Ascending aorta (tissue), 2 donors: ENCODE results near the gene KIF26B. TPM values are rescaled to one million over a fixed set of nuclear protein-coding genes. Genes with fewer than 3 reads are reported as not detected.

ENCODE experiments used
- DNase-seq, 2 donors: peaks; one replicate each; pipeline ENCODE4 v3.0.0-alpha.2; 2019; ENCODE audit warnings: low spot score in 2 of 2
- H3K27ac ChIP-seq, 2 donors: fragments of 200-600 bp; sonication (generic); one replicate each; pipeline ENCODE4 v1.5.1; 2016 to 2017; ENCODE audit warnings: mild to moderate bottlenecking in 1 of 2
- H3K27me3 ChIP-seq: fragments of 200-600 bp; sonication (generic); one replicate; pipeline ENCODE4 v1.5.1; 2017
- H3K36me3 ChIP-seq, 2 donors: fragments of 200-600 bp; sonication (generic); one replicate each; pipeline ENCODE4 v1.5.1; 2016
- H3K4me1 ChIP-seq, 2 donors: fragments of 200-600 bp; sonication (generic); one replicate each; pipeline ENCODE4 v1.5.1; 2016 to 2017; ENCODE audit warnings: mild to moderate bottlenecking in 1 of 2
- H3K4me3 ChIP-seq, 2 donors: fragments of 200-600 bp; sonication (generic); one replicate each; pipeline ENCODE4 v1.5.1; 2016 to 2017; ENCODE audit warnings: mild to moderate bottlenecking in 1 of 2
- H3K9me3 ChIP-seq, 2 donors: fragments of 200-600 bp; sonication (generic); one replicate each; pipeline ENCODE4 v1.5.1; 2016
- CTCF ChIP-seq, 3 experiments: fragments of 200-600 bp in 2 of 3; fragments of 450-650 bp in 1 of 3; sonication (generic) in 2 of 3; IDR thresholded peaks; one replicate each; pipeline ENCODE4 v1.5.1; 2016 to 2019; ENCODE audit warnings: antibody characterized with exemption in 3 of 3, mild to moderate bottlenecking in 1 of 3, moderate library complexity in 1 of 3
- intact Hi-C: fragments of 100-400 bp; cut with DNase I; formaldehyde crosslinking; loops from one replicate; pipeline ENCODE4 v1.15.1; 2023
- total RNA-seq: library from RNA; depleted of rRNA; stranded (reverse); fragments of >200 nt; gene quantifications from one replicate; pipeline ENCODE4 v1.1.0, GENCODE V29; 2016

Gene KIF26B
- total RNA-seq, 1 donor from 2014 or later = not detected

DNA sequence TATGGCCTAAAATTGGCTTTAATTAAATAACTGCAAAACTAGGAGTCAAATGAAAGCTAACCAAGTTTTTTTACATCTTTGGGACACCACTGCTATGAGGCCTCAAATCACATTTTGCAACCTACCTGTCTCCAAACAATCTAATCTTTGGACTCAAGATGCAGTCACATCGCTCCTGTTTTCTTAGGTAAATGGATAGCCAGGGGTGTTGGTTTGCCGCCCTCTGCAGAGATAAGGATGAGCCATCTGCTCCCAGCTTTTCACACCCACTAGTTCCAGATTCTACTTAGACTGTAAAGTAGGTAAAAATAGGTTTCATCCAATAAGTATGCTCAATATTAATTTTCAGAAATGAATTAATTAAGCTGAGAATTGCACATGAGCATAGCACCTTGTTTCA is 456.5 kb downstream of the KIF26B start:
- Histone ChIP-seq H3K27ac (no peak overlapping the region), H3K4me1 (no peaks in the 10 kb centered on the region), H3K36me3 (no peaks in the 10 kb centered on the region), H3K4me3 (no peak overlapping the region), H3K9me3 (no peaks in the 10 kb centered on the region), H3K27me3 (no peaks in the 10 kb centered on the region)
- DNase-seq = no peak
- intact Hi-C loops = no loop called here
- TF ChIP-seq CTCF (IDR thresholded peaks at IDR 0.05) = no peak

GRCh38 chr1:245614476-245614875 is 459.7 kb downstream of the KIF26B start:
- Histone ChIP-seq H3K9me3 (no peaks in the 10 kb centered on the region), H3K27ac (no peak overlapping the region)
- no peak for TF ChIP-seq CTCF (IDR thresholded peaks at IDR 0.05)

GRCh38 chr1:245615001-245615400 is 460.2 kb downstream of the KIF26B start:
- Histone ChIP-seq H3K27me3 (no peaks in the 10 kb centered on the region), H3K36me3 (no peaks in the 10 kb centered on the region), H3K27ac (no peak overlapping the region), H3K4me3 (no peak overlapping the region), H3K9me3 (no peaks in the 10 kb centered on the region), H3K4me1 (no peaks in the 10 kb centered on the region)
- TF ChIP-seq CTCF (IDR thresholded peaks at IDR 0.05) = no peak
- no peak for DNase-seq
- intact Hi-C loops = no loop called here

More at GRCh38 chr1:245614476-245614875, 459.7 kb downstream of the KIF26B start:
- intact Hi-C loops = no loop called here
- DNase-seq = no peak
- Histone ChIP-seq H3K36me3 (no peaks in the 10 kb centered on the region), H3K27me3 (no peaks in the 10 kb centered on the region), H3K4me1 (no peaks in the 10 kb centered on the region), H3K4me3 (no peak overlapping the region)

DNA sequence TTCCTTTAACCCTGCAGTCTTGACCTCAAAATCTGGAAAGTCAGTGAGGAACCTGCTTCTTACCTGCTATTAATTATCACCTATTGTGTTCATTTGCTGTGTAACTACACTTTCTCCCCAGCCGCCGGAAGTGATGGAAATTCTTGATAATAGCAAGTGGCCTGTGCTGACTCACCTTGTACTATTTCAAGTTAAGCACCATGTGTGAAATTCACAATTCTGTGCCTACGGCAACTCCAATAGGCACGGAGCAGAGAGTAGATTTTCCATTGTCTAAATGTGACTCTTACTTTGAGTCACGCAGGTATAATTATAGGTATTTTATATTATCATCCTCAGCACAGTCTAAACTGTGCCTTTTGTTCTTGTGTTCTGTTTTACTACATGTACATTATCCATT is 466.8 kb downstream of the KIF26B start:
- DNase-seq = no peak
- Histone ChIP-seq H3K4me3 (no peak overlapping the region), H3K27me3 (no peaks in the 10 kb centered on the region), H3K27ac (no peak overlapping the region), H3K4me1 (no peaks in the 10 kb centered on the region), H3K36me3 (no peaks in the 10 kb centered on the region), H3K9me3 (no peaks in the 10 kb centered on the region)
- intact Hi-C loops = no loop called here
- TF ChIP-seq CTCF (IDR thresholded peaks at IDR 0.05) = no peak

DNA sequence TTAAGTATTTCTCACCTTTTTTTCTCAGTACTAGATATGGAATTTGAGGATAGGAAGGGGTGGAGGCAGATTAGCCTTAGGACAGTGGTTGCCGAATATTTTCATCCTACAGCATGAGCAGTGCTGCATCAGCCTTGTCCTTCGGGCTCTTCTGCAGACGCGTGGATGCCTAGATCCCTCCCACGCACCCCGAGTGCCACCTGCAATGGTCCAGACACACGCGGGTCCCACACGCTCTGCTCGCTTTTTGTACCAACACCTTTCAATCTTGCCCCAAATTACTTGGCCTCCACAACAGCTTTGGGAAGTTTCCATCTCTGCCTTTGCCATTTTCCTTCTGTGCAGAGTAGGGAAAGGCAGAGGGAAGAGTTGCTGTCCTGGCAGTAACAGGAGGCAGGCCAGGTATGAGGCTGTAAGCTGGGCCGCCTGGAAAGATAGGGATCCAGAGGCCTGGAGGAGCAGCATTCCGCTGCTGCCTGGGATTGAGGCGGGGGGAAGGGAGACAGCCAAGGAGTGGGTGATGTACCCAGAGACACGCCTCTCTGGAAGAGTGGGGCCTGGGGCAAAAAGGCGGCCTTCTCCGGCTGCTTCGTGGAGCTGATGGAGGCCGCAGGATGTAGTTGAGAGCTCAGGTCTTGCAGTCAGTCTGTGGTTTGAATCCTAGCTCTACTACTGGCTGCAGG is 467.7 kb downstream of the KIF26B start:
- Histone ChIP-seq H3K27me3 (no peaks in the 10 kb centered on the region), H3K36me3 (no peaks in the 10 kb centered on the region), H3K4me1 (no peaks in the 10 kb centered on the region), H3K4me3 (no peak overlapping the region), H3K9me3 (no peaks in the 10 kb centered on the region), H3K27ac (no peak overlapping the region)
- intact Hi-C loops = no loop called here
- no peak for TF ChIP-seq CTCF (IDR thresholded peaks at IDR 0.05)
- no peak for DNase-seq

DNA sequence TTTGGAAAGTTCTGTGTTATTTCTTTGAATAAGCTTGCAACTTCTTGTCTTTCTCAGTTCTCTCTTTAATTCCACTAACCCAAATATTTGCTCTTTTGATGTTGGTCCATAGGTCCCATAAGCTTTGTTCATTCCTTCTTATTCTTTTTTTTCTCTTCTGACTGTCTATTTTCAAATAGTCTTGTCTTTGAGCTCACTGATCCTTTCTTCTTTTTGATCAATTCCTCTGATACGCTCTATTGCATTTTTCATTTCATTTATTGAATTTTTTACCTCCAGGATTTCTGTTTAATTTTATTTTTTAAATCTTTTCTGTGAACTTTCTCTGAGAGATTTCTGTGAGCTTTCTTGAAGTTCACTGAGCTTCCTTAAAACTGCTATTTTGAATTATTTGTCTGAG is 486.6 kb downstream of the KIF26B start:
- DNase-seq = no peak
- no peak for TF ChIP-seq CTCF (IDR thresholded peaks at IDR 0.05)
- Histone ChIP-seq H3K4me1 (no peaks in the 10 kb centered on the region), H3K27me3 (no peaks in the 10 kb centered on the region), H3K36me3 (no peaks in the 10 kb centered on the region), H3K27ac (no peak overlapping the region), H3K4me3 (no peak overlapping the region), H3K9me3 (peaks cover 13 to 27% of the 10 kb centered on the region in 2 donors)
- intact Hi-C loops = no loop called here
